Mucosa of descending colon (tissue), 3 donors: ENCODE data around the gene ARL14EPL. TPM values are rescaled to one million over a fixed set of nuclear protein-coding genes. Genes with fewer than 3 reads are reported as not detected.
"Not testable (repeated sequence)": the region's sequence is repeated elsewhere in the genome, so short reads cannot be mapped to it uniquely, and the experiment has no call there.

Experiments
- ATAC-seq: fragments of 200-7000 bp; cut with Tn5 transposase; one replicate; pipeline ENCODE4 v1.9.1; 2020; ENCODE audit warnings: mild to moderate bottlenecking, moderate library complexity
- DNase-seq, 3 donors: peaks; one replicate each; pipeline ENCODE4 v3.0.0-alpha.2; 2020
- H3K36me3 ChIP-seq: fragments of 200-600 bp; one replicate; pipeline ENCODE4 v1.8.0; 2021; ENCODE audit warnings: low read depth, mild to moderate bottlenecking
- H3K4me1 ChIP-seq: fragments of 200-600 bp; one replicate; pipeline ENCODE4 v1.8.0; 2021; ENCODE audit warnings: low read depth, mild to moderate bottlenecking
- H3K4me3 ChIP-seq: fragments of 200-600 bp; one replicate; pipeline ENCODE4 v1.8.0; 2021; ENCODE audit warnings: mild to moderate bottlenecking
- H3K9me3 ChIP-seq: fragments of 200-600 bp; one replicate; pipeline ENCODE4 v1.8.0; 2021; ENCODE audit warnings: mild to moderate bottlenecking
- intact Hi-C, 2 donors: fragments of 100-400 bp; cut with DNase I in 1 of 2; cut with micrococcal nuclease in 1 of 2; formaldehyde crosslinking; loops; one replicate each; pipeline versions ENCODE4 v1.11.0 to v1.11.1; 2022; cut with DNase I, micrococcal nuclease
- total RNA-seq, 3 donors: library from RNA; stranded (reverse); fragmentation: NEBNext Ultra II Directional in 2 of 3; extraction: Animal tissue kit (Norgen Biotek cat#: 25700) in 2 of 3; gene quantifications; one replicate each; pipeline versions ENCODE4 v1.2.1 to v1.2.4, GENCODE V29; 2021 to 2023
- TF ChIP-seq, protein P1 (sequence below): fragments of 200-600 bp; IDR thresholded peaks from one replicate; pipeline ENCODE4 v1.8.0; 2022; ENCODE audit warnings: antibody characterized with exemption, mild to moderate bottlenecking
- donor health status: DM: no; HTN: no; CAD: no; lungs with moderate emphysema.
- donor health status: DM: no; HTN: no; CAD: no.
- donor health status: DM: no; HTN: yes; CAD: no.

Gene ARL14EPL
- total RNA-seq, 3 donors from 2014 or later = not detected

DNA sequence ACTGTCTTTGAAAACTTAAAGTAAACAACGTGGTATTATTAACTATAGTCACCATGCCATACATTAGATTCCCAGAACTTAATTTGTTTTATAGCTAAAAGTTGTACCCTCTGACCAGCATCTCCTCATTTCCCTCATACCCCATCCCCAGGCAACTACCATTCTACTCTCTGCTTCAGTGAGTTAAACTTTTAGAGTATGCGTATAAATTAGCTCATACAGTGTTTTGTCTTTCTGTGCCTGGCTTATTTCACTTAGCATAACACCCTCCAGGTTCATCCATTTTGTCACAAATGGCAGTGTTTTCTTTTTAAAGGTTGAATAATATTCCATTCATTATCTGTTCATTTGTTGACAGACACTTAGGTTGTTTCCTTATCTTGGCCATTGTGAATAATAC lies 66.7 kb downstream of the ARL14EPL start:
- intact Hi-C loops = no loop called here
- Histone ChIP-seq H3K4me1 (no peaks in the 10 kb centered on the region), H3K4me3 (no peak overlapping the region), H3K36me3 (no peaks in the 10 kb centered on the region), H3K9me3 (no peaks in the 10 kb centered on the region)
- DNase-seq = no peak
- TF ChIP-seq, protein P1, sequence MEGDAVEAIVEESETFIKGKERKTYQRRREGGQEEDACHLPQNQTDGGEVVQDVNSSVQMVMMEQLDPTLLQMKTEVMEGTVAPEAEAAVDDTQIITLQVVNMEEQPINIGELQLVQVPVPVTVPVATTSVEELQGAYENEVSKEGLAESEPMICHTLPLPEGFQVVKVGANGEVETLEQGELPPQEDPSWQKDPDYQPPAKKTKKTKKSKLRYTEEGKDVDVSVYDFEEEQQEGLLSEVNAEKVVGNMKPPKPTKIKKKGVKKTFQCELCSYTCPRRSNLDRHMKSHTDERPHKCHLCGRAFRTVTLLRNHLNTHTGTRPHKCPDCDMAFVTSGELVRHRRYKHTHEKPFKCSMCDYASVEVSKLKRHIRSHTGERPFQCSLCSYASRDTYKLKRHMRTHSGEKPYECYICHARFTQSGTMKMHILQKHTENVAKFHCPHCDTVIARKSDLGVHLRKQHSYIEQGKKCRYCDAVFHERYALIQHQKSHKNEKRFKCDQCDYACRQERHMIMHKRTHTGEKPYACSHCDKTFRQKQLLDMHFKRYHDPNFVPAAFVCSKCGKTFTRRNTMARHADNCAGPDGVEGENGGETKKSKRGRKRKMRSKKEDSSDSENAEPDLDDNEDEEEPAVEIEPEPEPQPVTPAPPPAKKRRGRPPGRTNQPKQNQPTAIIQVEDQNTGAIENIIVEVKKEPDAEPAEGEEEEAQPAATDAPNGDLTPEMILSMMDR = no peak
- no peak for ATAC-seq

DNA sequence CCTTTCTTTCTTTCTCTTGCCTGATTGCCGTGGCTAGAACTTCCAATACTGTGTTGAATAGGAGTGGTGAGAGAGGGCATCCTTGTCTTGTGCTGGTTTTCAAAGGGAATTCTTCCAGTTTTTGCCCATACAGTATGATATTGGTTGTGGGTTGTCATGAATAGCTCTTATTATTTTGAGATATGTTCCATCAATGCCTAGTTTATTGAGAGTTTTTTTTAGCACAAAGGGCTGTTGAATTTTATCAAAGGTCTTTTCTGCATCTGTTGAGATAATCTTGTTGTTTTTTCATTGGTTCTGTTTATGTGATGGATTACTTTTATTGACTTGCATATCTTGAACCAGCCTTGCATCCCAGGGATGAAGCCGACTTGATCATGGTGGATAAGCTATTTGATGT lies 72.7 kb downstream of the ARL14EPL start:
- DNase-seq, H3K4me3 ChIP-seq, ATAC-seq, H3K36me3 ChIP-seq, H3K4me1 ChIP-seq, H3K9me3 ChIP-seq, intact Hi-C loops: not testable (repeated sequence)

Other genes starting within 250 kb of the ARL14EPL start
- gene CDO1, start 215.8 kb upstream of the ARL14EPL start, total RNA-seq = 1 to 10 TPM in 2 of 3 donors, not detected in 1; 2.0 to 3.0 TPM
- gene ATG12, start 190.9 kb upstream of the ARL14EPL start, total RNA-seq = 10 to 100 TPM; 31.9 to 39.2 (median 37.5) TPM
- 10 to 100 TPM; 75.5 to 94.8 (median 76.2) TPM for gene AP3S1, start 190.5 kb upstream of the ARL14EPL start, total RNA-seq
- gene LVRN, start 70.0 kb upstream of the ARL14EPL start, total RNA-seq = 1 to 10 TPM; 1.0 to 1.8 (median 1.6) TPM
- gene COMMD10, start 52.6 kb downstream of the ARL14EPL start, total RNA-seq = 10 to 100 TPM; 20.6 to 31.1 (median 29.0) TPM